HCT116 (cell line): ENCODE measurements around the gene TMEM52B. TPM values are rescaled to one million over a fixed set of nuclear protein-coding genes. Genes with fewer than 3 reads are reported as not detected.

Experiments
- ATAC-seq: fragments of 200-7000 bp; cut with Tn5 transposase; 2 replicates; pipeline ENCODE4 v1.9.1; 2020; ENCODE audit warnings: mild to moderate bottlenecking, moderate library complexity
- BruUV-seq: library from RNA; stranded (reverse); fragments of 400-500 nt; replicated peaks from 2 replicates; lab custom pipeline; 2021; lab: Mats Ljungman, UMichigan
- CTCF ChIA-PET: fragments of 300-600 bp; sonication (Branson Sonifier 250); formaldehyde crosslinking; loops from one replicate; lab custom pipeline; 2021; ENCODE audit warnings: antibody characterized with exemption; lab: Charles Lee
- POLR2A ChIA-PET: fragments of 300-600, 350-600 bp; sonication (Branson Sonifier 250); formaldehyde crosslinking; loops from one replicate; lab custom pipeline; 2021; ENCODE audit warnings: antibody characterized with exemption; lab: Charles Lee
- RAD21 ChIA-PET, 2 experiments: fragments of 300-600 bp; sonication (Branson Sonifier 250); formaldehyde crosslinking; loops; one replicate each; lab custom pipeline; 2023; ENCODE audit warnings: low total read pairs in 2 of 2; ENCODE audit not compliant: uncharacterized antibody in 2 of 2, unreplicated experiment in 2 of 2, low non-redundant PET in 1 of 2; lab: Charles Lee
- DNase-seq: peaks from one replicate; pipeline ENCODE4 v3.0.0-alpha.2; 2010; ENCODE audit warnings: low read depth, low spot score
- H2AFZ ChIP-seq: fragments of 200-600 bp; shearing (Covaris generic), sonication (generic); 2 replicates; pipeline ENCODE4 v1.6.1; 2017; ENCODE audit warnings: low read depth, mixed run types, mixed read lengths, antibody characterized with exemption, low read length; ENCODE audit not compliant: poor library complexity, severe bottlenecking
- H3K27ac ChIP-seq: 2 replicates; pipeline ENCODE4 v1.5.1; 2012; ENCODE audit warnings: low read depth, low read length
- H3K27me3 ChIP-seq: fragments of 200-600 bp; sonication (generic); 2 replicates; pipeline ENCODE4 v1.6.1; 2016; ENCODE audit warnings: mixed run types, low read length, mixed read lengths; ENCODE audit not compliant: insufficient read depth
- H3K36me3 ChIP-seq, 2 experiments: fragments of 200-500 bp in 1 of 2; fragments of 200-600 bp in 1 of 2; sonication (Bioruptor generic) in 1 of 2; sonication (generic) in 1 of 2; 2 replicates each; pipeline versions ENCODE4 v1.5.1 to v1.6.1; 2014 to 2016; ENCODE audit warnings: low read length in 2 of 2, inconsistent platforms in 1 of 2, mixed read lengths in 1 of 2, mixed run types in 1 of 2; ENCODE audit not compliant: insufficient read depth in 2 of 2, control insufficient read depth in 1 of 2
- H3K4me1 ChIP-seq, 2 experiments: fragments of 200-600 bp in 1 of 2; sonication (generic) in 1 of 2; 2 replicates each; pipeline versions ENCODE4 v1.5.1 to v1.6.1; 2012 to 2017; ENCODE audit warnings: low read length in 2 of 2, inconsistent platforms in 1 of 2, mild to moderate bottlenecking in 1 of 2, mixed read lengths in 1 of 2, mixed run types in 1 of 2, moderate library complexity in 1 of 2; ENCODE audit not compliant: insufficient read depth in 2 of 2, control insufficient read depth in 1 of 2
- H3K4me2 ChIP-seq: fragments of 200-600 bp; sonication (generic); 2 replicates; pipeline ENCODE4 v1.6.1; 2017; ENCODE audit warnings: mixed run types, low read length, mixed read lengths
- H3K4me3 ChIP-seq, 2 experiments: fragments of 200-600 bp in 1 of 2; sonication (generic) in 1 of 2; replicated peaks in 1 of 2; 2 replicates each; pipeline ENCODE4 v1.5.1; 2011 to 2016; ENCODE audit warnings: low read length in 2 of 2, control low read depth in 1 of 2, low read depth in 1 of 2, mild to moderate bottlenecking in 1 of 2, mixed read lengths in 1 of 2, mixed run types in 1 of 2
- H3K79me2 ChIP-seq: fragments of 200-600 bp; sonication (generic); 2 replicates; pipeline ENCODE4 v1.6.1; 2017; ENCODE audit warnings: mild to moderate bottlenecking, mixed run types, low read length, moderate library complexity, mixed read lengths; ENCODE audit not compliant: insufficient read depth
- H3K9ac ChIP-seq: fragments of 200-600 bp; sonication (generic); 2 replicates; pipeline ENCODE4 v1.6.1; 2016; ENCODE audit warnings: low read length, mixed read lengths
- H3K9me2 ChIP-seq: fragments of 200-600 bp; sonication (generic), shearing (Covaris generic); 2 replicates; pipeline ENCODE4 v1.6.1; 2017; ENCODE audit warnings: mixed run types, mild to moderate bottlenecking, moderate library complexity; ENCODE audit not compliant: insufficient read depth
- H3K9me3 ChIP-seq, 2 experiments: fragments of 200-500 bp in 1 of 2; fragments of 200-600 bp in 1 of 2; sonication (Bioruptor generic) in 1 of 2; sonication (generic) in 1 of 2; 2 replicates each; pipeline ENCODE4 v1.6.1; 2014 to 2017; ENCODE audit warnings: low read length in 2 of 2, mixed read lengths in 2 of 2, inconsistent platforms in 1 of 2, low read depth in 1 of 2, mild to moderate bottlenecking in 1 of 2, mixed run types in 1 of 2, moderate library complexity in 1 of 2; ENCODE audit not compliant: control insufficient read depth in 1 of 2, insufficient read depth in 1 of 2
- H4K20me1 ChIP-seq: fragments of 200-600 bp; sonication (generic), shearing (Covaris generic); 2 replicates; pipeline ENCODE4 v1.6.1; 2017; ENCODE audit warnings: mixed run types, mild to moderate bottlenecking, moderate library complexity; ENCODE audit not compliant: insufficient read depth
- CBX3 ChIP-seq: IDR thresholded peaks from 2 replicates; pipeline ENCODE4 v1.6.1; 2012; ENCODE audit warnings: low read depth
- CEBPB ChIP-seq: IDR thresholded peaks from 2 replicates; pipeline ENCODE4 v1.6.1; 2012; ENCODE audit warnings: low read depth
- EZH2 ChIP-seq: fragments of 200-600 bp; sonication (generic); IDR thresholded peaks from 2 replicates; pipeline ENCODE4 v1.6.1; 2017; ENCODE audit warnings: antibody characterized with exemption, mixed run types
- EZH2phosphoT487 ChIP-seq: fragments of 200-600 bp; IDR thresholded peaks from 2 replicates; pipeline ENCODE4 v1.6.1; 2018; ENCODE audit warnings: antibody characterized with exemption, borderline replicate concordance
- JUND ChIP-seq: IDR thresholded peaks from 2 replicates; pipeline ENCODE4 v1.6.1; 2012
- POLR2A ChIP-seq: IDR thresholded peaks from 2 replicates; pipeline ENCODE4 v1.7.0; 2011; ENCODE audit warnings: borderline replicate concordance; ENCODE audit not compliant: insufficient read depth, insufficient read length; ENCODE audit errors: extremely low read depth
- SIN3A ChIP-seq: IDR thresholded peaks from 2 replicates; pipeline ENCODE4 v1.6.1; 2012; ENCODE audit warnings: low read depth
- SRF ChIP-seq: IDR thresholded peaks from 2 replicates; pipeline ENCODE4 v1.6.1; 2012; ENCODE audit warnings: low read depth
- TCF7L2 ChIP-seq: IDR thresholded peaks from 2 replicates; pipeline ENCODE4 v1.7.0; 2011; ENCODE audit warnings: borderline replicate concordance, inconsistent platforms; ENCODE audit not compliant: insufficient read depth, insufficient read length; ENCODE audit errors: extremely low read depth
- intact Hi-C: fragments of 100-400 bp; cut with micrococcal nuclease; formaldehyde crosslinking; loops from 2 replicates; pipeline ENCODE4 v1.10.0; 2022
- total RNA-seq: library from RNA; stranded (reverse); gene quantifications from one replicate; pipeline ENCODE4 v1.2.1, GENCODE V29; 2021; ENCODE audit not compliant: unreplicated experiment
- TF ChIP-seq, protein P1 (sequence below): IDR thresholded peaks from 2 replicates; pipeline ENCODE4 v1.6.1; 2012; ENCODE audit warnings: low read depth
- TF ChIP-seq, protein P2 (sequence below): IDR thresholded peaks from 2 replicates; pipeline ENCODE4 v1.6.1; 2011; ENCODE audit warnings: mild to moderate bottlenecking, low read length, moderate library complexity; ENCODE audit not compliant: insufficient replicate concordance; ENCODE audit errors: extremely low read depth
- TF ChIP-seq, protein P3 (sequence below): IDR thresholded peaks from 2 replicates; pipeline ENCODE4 v1.6.1; 2012
- TF ChIP-seq, protein P4 (sequence below): IDR thresholded peaks from 2 replicates; pipeline ENCODE4 v1.6.1; 2012

TMEM52B gene
- total RNA-seq, 1 experiment from 2014 or later: not detected

DNA sequence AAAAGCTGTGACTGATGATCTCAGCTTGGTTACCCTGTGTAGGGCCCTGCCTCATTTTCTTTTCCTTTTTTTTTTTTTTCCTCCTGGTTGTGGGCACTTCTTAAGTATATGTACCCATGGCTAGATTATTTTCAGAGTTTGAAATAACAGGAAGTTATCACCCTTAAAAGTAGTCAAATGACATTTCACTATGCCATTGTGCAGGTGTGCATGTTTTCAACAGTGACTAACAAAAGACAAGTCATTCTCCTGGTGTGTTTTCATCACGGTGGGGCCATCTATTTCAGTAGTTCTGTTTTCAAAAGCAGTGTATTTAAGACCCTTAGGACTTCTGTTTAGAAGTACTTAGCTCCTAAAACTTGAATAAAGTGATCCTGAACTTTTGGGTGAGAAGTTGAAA lies 48.8 kb downstream of the TMEM52B start:
- no peak for TF ChIP-seq EZH2
- TF ChIP-seq, protein P1, sequence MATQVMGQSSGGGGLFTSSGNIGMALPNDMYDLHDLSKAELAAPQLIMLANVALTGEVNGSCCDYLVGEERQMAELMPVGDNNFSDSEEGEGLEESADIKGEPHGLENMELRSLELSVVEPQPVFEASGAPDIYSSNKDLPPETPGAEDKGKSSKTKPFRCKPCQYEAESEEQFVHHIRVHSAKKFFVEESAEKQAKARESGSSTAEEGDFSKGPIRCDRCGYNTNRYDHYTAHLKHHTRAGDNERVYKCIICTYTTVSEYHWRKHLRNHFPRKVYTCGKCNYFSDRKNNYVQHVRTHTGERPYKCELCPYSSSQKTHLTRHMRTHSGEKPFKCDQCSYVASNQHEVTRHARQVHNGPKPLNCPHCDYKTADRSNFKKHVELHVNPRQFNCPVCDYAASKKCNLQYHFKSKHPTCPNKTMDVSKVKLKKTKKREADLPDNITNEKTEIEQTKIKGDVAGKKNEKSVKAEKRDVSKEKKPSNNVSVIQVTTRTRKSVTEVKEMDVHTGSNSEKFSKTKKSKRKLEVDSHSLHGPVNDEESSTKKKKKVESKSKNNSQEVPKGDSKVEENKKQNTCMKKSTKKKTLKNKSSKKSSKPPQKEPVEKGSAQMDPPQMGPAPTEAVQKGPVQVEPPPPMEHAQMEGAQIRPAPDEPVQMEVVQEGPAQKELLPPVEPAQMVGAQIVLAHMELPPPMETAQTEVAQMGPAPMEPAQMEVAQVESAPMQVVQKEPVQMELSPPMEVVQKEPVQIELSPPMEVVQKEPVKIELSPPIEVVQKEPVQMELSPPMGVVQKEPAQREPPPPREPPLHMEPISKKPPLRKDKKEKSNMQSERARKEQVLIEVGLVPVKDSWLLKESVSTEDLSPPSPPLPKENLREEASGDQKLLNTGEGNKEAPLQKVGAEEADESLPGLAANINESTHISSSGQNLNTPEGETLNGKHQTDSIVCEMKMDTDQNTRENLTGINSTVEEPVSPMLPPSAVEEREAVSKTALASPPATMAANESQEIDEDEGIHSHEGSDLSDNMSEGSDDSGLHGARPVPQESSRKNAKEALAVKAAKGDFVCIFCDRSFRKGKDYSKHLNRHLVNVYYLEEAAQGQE: no peak
- no peaks in the 10 kb centered on the region for H3K9me2 ChIP-seq
- no peak overlapping the region for H3K27ac ChIP-seq
- H3K4me1 ChIP-seq: no peaks in the 10 kb centered on the region
- ChIA-PET POLR2A (no interaction called here), CTCF (no interaction called here), RAD21 (no interaction called here)
- H3K79me2 ChIP-seq: no peaks in the 10 kb centered on the region
- H3K36me3 ChIP-seq: peaks cover 3 to 9% of the 10 kb centered on the region in 2 experiments; a peak in 3 of 4 replicates
- no TSS peak for BruUV-seq
- no peak overlapping the region for H3K4me3 ChIP-seq
- H3K9me3 ChIP-seq: no peaks in the 10 kb centered on the region
- H4K20me1 ChIP-seq: no peaks in the 10 kb centered on the region
- DNase-seq (no peak), ATAC-seq (no peak)
- no peak overlapping the region for H2AFZ ChIP-seq
- no peak overlapping the region for H3K4me2 ChIP-seq
- no peaks in the 10 kb centered on the region for H3K27me3 ChIP-seq
- H3K9ac ChIP-seq: no peak overlapping the region
- intact Hi-C loops: no loop called here

DNA sequence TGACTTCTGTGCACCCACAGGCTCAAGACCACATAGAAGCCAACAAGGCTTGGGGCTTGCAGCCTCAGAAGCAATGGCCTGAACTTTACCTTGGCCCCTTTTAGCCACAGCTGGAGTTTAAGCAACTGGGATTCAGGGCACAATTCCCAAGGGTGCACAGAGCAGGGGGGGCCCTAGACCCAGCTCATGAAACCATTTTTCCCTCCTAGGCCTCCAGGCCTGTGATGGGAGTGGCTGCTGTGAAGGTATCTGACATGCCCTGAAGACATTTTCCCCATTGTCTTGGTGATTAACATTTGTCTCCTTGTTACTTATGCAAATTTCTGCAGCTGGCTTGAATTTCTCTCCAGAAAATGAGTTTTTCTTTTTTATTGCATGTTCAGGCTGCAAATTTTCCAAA lies 55.7 kb downstream of the TMEM52B start:
- no peak overlapping the region for H3K27ac ChIP-seq
- H3K27me3 ChIP-seq: no peaks in the 10 kb centered on the region
- intact Hi-C loops: loop anchor here (2.0 to 10.0 kb wide), 3 partner anchors 266 to 960 kb away; no protein-coding TSS in a partner anchor
- no peak overlapping the region for H2AFZ ChIP-seq
- H3K36me3 ChIP-seq: no peaks in the 10 kb centered on the region
- POLR2A ChIA-PET: no interaction called here
- CTCF ChIA-PET: no interaction called here
- H4K20me1 ChIP-seq: no peaks in the 10 kb centered on the region
- no peak overlapping the region for H3K4me2 ChIP-seq
- H3K9me3 ChIP-seq: no peaks in the 10 kb centered on the region; a peak in 2 of 4 replicates
- H3K79me2 ChIP-seq: no peaks in the 10 kb centered on the region
- no peak overlapping the region for H3K9ac ChIP-seq
- no peak for DNase-seq
- TF ChIP-seq POLR2A: no peak
- no peak for TF ChIP-seq TCF7L2
- no peak for TF ChIP-seq SIN3A
- no peak for TF ChIP-seq SRF
- TF ChIP-seq, protein P2, sequence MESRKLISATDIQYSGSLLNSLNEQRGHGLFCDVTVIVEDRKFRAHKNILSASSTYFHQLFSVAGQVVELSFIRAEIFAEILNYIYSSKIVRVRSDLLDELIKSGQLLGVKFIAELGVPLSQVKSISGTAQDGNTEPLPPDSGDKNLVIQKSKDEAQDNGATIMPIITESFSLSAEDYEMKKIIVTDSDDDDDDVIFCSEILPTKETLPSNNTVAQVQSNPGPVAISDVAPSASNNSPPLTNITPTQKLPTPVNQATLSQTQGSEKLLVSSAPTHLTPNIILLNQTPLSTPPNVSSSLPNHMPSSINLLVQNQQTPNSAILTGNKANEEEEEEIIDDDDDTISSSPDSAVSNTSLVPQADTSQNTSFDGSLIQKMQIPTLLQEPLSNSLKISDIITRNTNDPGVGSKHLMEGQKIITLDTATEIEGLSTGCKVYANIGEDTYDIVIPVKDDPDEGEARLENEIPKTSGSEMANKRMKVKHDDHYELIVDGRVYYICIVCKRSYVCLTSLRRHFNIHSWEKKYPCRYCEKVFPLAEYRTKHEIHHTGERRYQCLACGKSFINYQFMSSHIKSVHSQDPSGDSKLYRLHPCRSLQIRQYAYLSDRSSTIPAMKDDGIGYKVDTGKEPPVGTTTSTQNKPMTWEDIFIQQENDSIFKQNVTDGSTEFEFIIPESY: no peak
- TF ChIP-seq JUND: no peak
- TF ChIP-seq CEBPB: no peak
- TF ChIP-seq, protein P3, sequence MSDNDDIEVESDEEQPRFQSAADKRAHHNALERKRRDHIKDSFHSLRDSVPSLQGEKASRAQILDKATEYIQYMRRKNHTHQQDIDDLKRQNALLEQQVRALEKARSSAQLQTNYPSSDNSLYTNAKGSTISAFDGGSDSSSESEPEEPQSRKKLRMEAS: no peak
- TF ChIP-seq, protein P4, sequence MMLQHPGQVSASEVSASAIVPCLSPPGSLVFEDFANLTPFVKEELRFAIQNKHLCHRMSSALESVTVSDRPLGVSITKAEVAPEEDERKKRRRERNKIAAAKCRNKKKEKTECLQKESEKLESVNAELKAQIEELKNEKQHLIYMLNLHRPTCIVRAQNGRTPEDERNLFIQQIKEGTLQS: no peak
- TF ChIP-seq CBX3: no peak
- TF ChIP-seq EZH2phosphoT487: no peak
- no peaks in the 10 kb centered on the region for H3K9me2 ChIP-seq
- no peaks in the 10 kb centered on the region for H3K4me1 ChIP-seq
- no peak for ATAC-seq
- H3K4me3 ChIP-seq: no peak overlapping the region
- no TSS peak for BruUV-seq
- RAD21 ChIA-PET: no interaction called here
